K562 (cell line): Measurements from ENCODE around the gene HPS4.

Source experiments
- BDP1 ChIP-seq: IDR thresholded peaks from 3 replicates; pipeline ENCODE4 v1.6.1; 2011; ENCODE audit not compliant: insufficient read length, insufficient read depth
- BRF1 ChIP-seq: IDR thresholded peaks from 3 replicates; pipeline ENCODE4 v1.6.1; 2011; ENCODE audit warnings: borderline replicate concordance, mild to moderate bottlenecking; ENCODE audit not compliant: insufficient read length; ENCODE audit errors: extremely low read depth
- POLR2A ChIP-seq: fragments of 450-650 bp; conservative IDR thresholded peaks from 2 replicates; pipeline ENCODE4 v1.6.1; 2016
- TAL1 ChIP-seq: fragments of 450-650 bp; IDR thresholded peaks from 2 replicates; pipeline ENCODE4 v1.6.1; 2016; ENCODE audit warnings: mild to moderate bottlenecking
- TF ChIP-seq, protein P1 (sequence below), 3 experiments: IDR thresholded peaks in 2 of 3; conservative IDR thresholded peaks in 1 of 3; 2 replicates each; pipeline ENCODE4 v1.5.1; 2011 to 2012; ENCODE audit warnings: low read length in 3 of 3, mild to moderate bottlenecking in 3 of 3, control low read depth in 2 of 3, improper control_type of control experiment in 1 of 3, inconsistent platforms in 1 of 3, low read depth in 1 of 3, mixed read lengths in 1 of 3, moderate library complexity in 1 of 3; ENCODE audit not compliant: insufficient read depth in 2 of 3

DNA sequence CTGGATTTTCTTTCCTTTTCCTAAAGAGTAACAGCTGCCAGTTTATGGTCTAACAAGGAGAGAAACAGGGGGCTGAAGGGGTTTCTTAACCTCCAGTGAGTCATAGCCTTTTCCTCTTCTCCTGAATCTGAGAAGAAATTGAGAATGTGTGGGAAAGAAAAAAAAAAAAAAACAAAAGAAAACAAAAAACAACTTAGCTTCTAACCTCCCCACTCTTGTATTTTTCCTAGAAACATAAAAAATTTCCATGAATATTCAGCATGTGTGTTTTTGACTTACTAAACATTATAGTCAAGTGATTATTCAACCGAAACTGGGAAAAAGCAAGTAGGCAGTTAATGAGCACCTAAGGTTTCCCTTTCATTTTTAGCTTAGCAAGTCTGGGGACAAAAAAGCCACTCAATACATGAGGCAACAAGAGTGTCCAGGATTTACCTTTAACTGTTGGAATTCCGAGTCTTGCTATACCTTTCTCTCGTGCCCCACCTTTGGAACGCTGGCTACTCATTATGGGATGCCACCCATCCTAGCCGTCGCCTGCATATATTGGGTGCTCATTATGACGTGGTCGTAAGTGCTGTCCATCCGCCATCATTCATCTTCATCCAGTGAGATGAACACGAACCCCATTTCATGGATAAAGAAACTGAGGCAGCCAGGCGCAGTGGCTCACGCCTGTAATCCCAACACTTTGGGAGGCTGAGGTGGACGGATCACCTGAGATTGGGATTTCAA is 52.2 kb downstream of the HPS4 start:
- TF ChIP-seq, protein P1, sequence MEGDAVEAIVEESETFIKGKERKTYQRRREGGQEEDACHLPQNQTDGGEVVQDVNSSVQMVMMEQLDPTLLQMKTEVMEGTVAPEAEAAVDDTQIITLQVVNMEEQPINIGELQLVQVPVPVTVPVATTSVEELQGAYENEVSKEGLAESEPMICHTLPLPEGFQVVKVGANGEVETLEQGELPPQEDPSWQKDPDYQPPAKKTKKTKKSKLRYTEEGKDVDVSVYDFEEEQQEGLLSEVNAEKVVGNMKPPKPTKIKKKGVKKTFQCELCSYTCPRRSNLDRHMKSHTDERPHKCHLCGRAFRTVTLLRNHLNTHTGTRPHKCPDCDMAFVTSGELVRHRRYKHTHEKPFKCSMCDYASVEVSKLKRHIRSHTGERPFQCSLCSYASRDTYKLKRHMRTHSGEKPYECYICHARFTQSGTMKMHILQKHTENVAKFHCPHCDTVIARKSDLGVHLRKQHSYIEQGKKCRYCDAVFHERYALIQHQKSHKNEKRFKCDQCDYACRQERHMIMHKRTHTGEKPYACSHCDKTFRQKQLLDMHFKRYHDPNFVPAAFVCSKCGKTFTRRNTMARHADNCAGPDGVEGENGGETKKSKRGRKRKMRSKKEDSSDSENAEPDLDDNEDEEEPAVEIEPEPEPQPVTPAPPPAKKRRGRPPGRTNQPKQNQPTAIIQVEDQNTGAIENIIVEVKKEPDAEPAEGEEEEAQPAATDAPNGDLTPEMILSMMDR (IDR thresholded peaks at IDR 0.05 in 2 of 3, conservative IDR thresholded peaks at IDR 0.05 in 1 of 3; ENCODE audit: insufficient read depth in 2 of 3, low read depth in 1 of 3, low read length in 3 of 3): no peak
- TF ChIP-seq BDP1: no peak
- no peak for TF ChIP-seq BRF1
- TF ChIP-seq TAL1: no peak
- no peak for TF ChIP-seq POLR2A
